Immature natural killer cell (primary cell): Measurements from ENCODE around the gene XRCC1. TPM values are rescaled to one million over a fixed set of nuclear protein-coding genes. Genes with fewer than 3 reads are reported as not detected.
A peak's percentile ranks its signal among the peaks of the same experiment; 100 is the strongest.

Experiments
- DNase-seq, 3 donors: peaks; one replicate each; pipeline ENCODE4 v3.0.0; 2022; ENCODE audit warnings: mixed read lengths in 1 of 3
- H3K27ac Mint-ChIP-seq, 6 donors: one replicate each; pipeline ENCODE4 v1.8.0; 2020; ENCODE audit warnings: mixed read lengths in 6 of 6, mild to moderate bottlenecking in 5 of 6, inconsistent platforms in 4 of 6, moderate library complexity in 3 of 6
- H3K27me3 Mint-ChIP-seq, 3 donors: one replicate each; pipeline ENCODE4 v1.8.0; 2020 to 2021; ENCODE audit warnings: low read depth in 3 of 3, mild to moderate bottlenecking in 3 of 3, mixed read lengths in 3 of 3, moderate library complexity in 3 of 3, inconsistent platforms in 1 of 3
- H3K36me3 Mint-ChIP-seq, 3 donors: one replicate each; pipeline ENCODE4 v1.8.0; 2020; ENCODE audit warnings: mixed read lengths in 3 of 3, inconsistent platforms in 2 of 3, mild to moderate bottlenecking in 2 of 3
- H3K4me1 Mint-ChIP-seq, 2 donors: one replicate each; pipeline ENCODE4 v1.8.0; 2020; ENCODE audit warnings: inconsistent platforms in 2 of 2, mild to moderate bottlenecking in 2 of 2, mixed read lengths in 2 of 2, moderate library complexity in 1 of 2
- H3K4me3 Mint-ChIP-seq, 5 donors: one replicate each; pipeline ENCODE4 v1.8.0; 2020; ENCODE audit warnings: mild to moderate bottlenecking in 5 of 5, mixed read lengths in 5 of 5, inconsistent platforms in 3 of 5, moderate library complexity in 3 of 5
- H3K9me3 Mint-ChIP-seq, 6 donors: one replicate each; pipeline ENCODE4 v1.8.0; 2020; ENCODE audit warnings: mild to moderate bottlenecking in 6 of 6, mixed read lengths in 6 of 6, inconsistent platforms in 4 of 6, moderate library complexity in 3 of 6
- polyA plus RNA-seq, 3 donors: library from polyadenylated mRNA; unstranded; fragments of 300-500 nt; fragmentation: Illumina TruSeq; gene quantifications; one replicate each; pipeline ENCODE4 v1.2.3, GENCODE V29; 2021

The XRCC1 gene
- polyA plus RNA-seq, 3 donors from 2014 or later, result 13.3 to 34.3 (median 15.2) TPM

DNA sequence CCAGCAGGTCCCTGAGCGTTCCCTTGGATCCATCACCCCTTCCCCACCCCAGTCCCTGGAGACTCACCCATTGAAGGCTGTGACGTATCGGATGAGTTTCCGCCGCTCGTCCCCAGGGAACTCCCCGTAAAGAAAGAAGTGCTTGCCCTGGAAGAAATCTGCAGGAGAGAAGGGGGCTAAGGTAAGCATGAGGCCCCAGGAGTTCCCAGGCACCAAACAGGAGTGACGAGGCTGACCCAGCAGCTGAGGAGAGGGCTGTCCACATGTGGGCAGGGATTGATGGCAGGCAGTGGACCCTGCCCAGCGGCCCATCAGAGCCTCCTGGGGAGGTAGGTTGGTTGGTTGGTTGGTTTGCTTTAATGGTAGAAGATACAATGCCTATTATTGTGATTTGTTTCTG is 31.2 kb downstream of the XRCC1 start:
- peaks cover 10 to 31% (median 11%) of the 10 kb centered on the region in 3 donors for H3K36me3 Mint-ChIP-seq
- DNase-seq, result no peak
- H3K4me3 Mint-ChIP-seq, result no peak overlapping the region
- H3K9me3 Mint-ChIP-seq, result no peaks in the 10 kb centered on the region
- H3K27me3 Mint-ChIP-seq, result no peaks in the 10 kb centered on the region
- H3K27ac Mint-ChIP-seq, result no peak overlapping the region
- H3K4me1 Mint-ChIP-seq, result no peaks in the 10 kb centered on the region

DNA sequence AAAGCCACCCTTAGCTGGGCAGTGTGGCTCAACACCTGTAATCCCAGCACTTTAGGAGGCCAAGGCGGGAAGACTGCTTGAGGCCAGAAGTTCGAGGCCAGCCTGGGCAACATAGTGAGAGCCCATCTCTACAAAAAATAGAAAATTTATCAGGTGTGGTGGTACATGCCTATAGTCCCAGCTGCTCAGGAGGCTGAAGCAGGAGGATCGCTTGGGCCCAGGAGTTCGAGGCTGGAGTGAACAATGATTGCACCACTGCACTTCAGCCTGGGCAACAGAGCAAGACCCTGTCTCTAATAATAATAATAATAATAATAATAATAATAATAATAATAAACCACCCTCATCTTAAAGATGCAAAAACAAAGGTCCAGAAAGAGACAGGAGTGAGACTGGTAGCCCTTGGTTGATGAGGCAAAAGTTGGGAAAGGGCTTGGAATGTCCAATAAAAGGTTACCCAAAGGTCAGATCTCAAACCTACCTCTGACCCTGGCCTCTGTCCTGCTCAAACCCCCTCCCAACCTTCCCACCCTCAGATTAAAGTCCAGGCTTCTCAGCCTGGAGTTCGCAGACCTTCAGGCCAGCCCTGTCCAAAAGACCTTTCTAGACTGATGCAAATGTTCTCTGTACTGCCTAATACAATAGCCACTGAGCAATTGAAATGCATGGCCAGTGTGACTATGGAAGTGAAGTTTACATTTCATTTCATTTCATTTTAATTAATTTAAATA is 33.2 kb downstream of the XRCC1 start:
- no peak for DNase-seq
- Mint-ChIP-seq H3K4me3 (no peak overlapping the region), H3K36me3 (peaks cover 19 to 47% (median 19%) of the 10 kb centered on the region in 3 donors), H3K27ac (no peak overlapping the region), H3K27me3 (no peaks in the 10 kb centered on the region), H3K4me1 (no peaks in the 10 kb centered on the region), H3K9me3 (no peaks in the 10 kb centered on the region)

DNA sequence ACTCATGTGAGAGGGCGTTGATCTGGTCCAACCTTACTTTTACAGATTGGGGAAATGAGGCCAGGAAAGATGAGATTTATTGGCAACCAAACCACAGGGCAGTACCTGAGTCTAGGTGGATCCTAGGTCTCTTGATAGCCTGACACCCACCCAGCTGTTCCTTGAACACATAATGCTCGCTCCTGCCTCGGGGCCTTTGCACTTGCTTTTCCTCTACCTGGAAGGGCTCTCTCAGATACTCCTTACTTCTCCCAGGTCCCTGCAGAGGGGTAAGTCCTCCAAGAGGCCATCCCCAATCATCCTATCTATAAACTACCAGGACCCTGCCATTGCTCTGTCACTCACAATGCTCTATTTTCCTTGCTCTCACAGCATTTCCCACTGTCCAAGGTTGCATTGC is 34.9 kb downstream of the XRCC1 start:
- peaks cover 0 to 2% (median 0%) of the 10 kb centered on the region in 3 donors for H3K27me3 Mint-ChIP-seq
- peaks cover 9% of the 10 kb centered on the region in 2 donors for H3K4me1 Mint-ChIP-seq
- no peaks in the 10 kb centered on the region for H3K9me3 Mint-ChIP-seq
- DNase-seq, result no peak
- H3K27ac Mint-ChIP-seq, result peak overlapping the region in 1 of 6 donors; percentile 79
- H3K36me3 Mint-ChIP-seq, result peaks cover 19 to 48% (median 19%) of the 10 kb centered on the region in 3 donors
- no peak overlapping the region for H3K4me3 Mint-ChIP-seq

DNA sequence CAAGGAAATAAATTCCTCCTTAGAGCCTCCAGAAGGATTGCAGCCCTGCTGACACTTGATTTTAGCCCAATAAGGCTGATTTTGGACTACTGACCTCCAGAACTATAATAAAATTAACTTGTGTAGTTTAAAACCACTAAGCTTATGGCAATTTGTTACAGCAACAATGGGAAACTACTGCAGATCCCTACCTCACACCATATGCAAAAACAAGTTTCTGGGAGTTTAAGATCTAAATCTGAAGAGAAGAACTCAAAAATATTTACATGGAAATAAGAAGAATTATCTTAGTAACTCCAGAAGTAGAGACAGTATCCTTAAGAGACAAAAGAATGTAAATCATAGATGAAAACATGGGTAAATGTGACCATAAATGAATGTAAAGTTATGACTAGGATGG is 36.4 kb downstream of the XRCC1 start:
- no peak overlapping the region for H3K4me3 Mint-ChIP-seq
- H3K27ac Mint-ChIP-seq, result no peak overlapping the region
- H3K36me3 Mint-ChIP-seq, result peaks cover 19 to 48% (median 19%) of the 10 kb centered on the region in 3 donors
- H3K9me3 Mint-ChIP-seq, result no peaks in the 10 kb centered on the region
- H3K27me3 Mint-ChIP-seq, result peaks cover 0 to 4% (median 0%) of the 10 kb centered on the region in 3 donors
- DNase-seq, result no peak
- peaks cover 15 to 19% of the 10 kb centered on the region in 2 donors for H3K4me1 Mint-ChIP-seq

DNA sequence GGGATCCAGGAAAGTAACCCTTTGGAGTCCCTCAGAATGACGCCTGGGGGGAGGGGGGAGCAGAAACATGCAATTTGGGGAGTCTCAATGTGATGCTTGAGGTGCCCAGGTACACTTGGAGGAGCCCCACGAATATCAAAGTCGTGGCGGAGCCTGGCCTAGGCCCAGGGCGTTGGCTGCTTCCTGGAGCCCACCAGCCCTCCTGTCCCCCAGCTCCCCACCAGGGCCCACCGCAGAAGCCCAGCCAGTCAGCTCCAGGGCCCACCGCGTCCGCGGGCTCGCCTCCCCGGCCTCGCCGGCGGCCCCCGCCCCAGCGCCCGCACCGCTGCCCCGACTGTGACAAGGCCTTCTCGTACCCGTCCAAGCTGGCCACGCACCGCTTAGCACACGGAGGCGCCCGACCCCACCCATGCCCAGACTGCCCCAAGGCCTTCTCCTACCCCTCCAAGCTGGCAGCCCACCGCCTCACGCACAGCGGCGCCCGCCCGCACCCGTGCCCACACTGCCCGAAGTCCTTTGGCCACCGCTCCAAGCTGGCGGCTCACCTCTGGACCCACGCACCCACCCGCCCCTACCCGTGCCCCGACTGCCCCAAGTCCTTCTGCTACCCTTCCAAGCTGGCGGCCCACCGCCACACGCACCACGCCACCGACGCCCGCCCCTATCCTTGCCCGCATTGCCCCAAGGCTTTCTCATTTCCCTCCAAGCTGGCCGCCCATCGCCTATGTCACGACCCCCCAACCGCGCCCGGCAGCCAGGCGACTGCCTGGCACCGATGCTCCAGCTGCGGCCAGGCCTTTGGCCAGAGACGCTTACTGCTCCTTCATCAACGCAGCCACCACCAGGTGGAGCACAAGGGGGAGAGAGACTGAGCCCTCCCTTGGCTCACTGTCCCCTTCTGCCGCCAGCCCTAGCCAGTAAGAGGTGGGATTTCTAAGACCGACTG is 40.2 kb downstream of the XRCC1 start:
- Mint-ChIP-seq H3K4me3 (peak overlapping the region in 4 of 5 donors; percentile 25 to 50 (median 42)), H3K27me3 (peaks cover 0 to 16% (median 7%) of the 10 kb centered on the region in 3 donors), H3K9me3 (no peaks in the 10 kb centered on the region), H3K27ac (peak overlapping the region; percentile 53 to 99 (median 74)), H3K4me1 (peaks cover 31 to 36% of the 10 kb centered on the region in 2 donors), H3K36me3 (peaks cover 12 to 24% (median 14%) of the 10 kb centered on the region in 3 donors)
- DNase-seq, result peak in 1 of 3 donors; percentile 35

DNA sequence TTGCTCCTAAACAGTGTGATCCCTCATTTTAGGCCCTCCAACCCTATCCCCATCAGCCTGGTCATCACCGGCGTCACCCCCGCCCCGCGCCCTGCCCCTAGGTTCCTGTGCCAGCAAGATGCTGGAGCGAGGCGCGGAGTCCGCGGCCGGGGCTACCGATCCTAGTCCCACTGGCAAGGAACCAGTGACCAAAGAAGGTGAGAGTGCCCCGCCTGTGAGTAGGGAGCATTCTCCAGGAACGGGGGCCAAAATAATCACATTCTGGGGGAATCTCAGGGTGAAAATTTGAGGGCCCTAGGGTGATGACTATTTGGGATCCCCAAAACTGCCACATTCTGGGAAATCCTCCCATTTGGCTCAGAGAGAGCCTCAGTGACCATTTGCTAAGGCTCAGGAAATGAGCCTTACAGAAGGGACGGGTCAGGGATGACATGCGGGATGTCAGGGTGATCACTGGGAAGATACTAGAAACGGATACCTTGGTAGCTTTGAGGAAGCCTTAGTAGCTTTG is 41.0 kb downstream of the XRCC1 start:
- H3K4me3 Mint-ChIP-seq, result peak overlapping the region; percentile 93 to 96 (median 95)
- peaks cover 0 to 16% (median 7%) of the 10 kb centered on the region in 3 donors for H3K27me3 Mint-ChIP-seq
- peak overlapping the region; percentile 81 to 99 (median 97) for H3K27ac Mint-ChIP-seq
- H3K36me3 Mint-ChIP-seq, result peaks cover 11 to 20% (median 11%) of the 10 kb centered on the region in 3 donors
- no peak for DNase-seq
- H3K9me3 Mint-ChIP-seq, result no peaks in the 10 kb centered on the region
- H3K4me1 Mint-ChIP-seq, result peaks cover 31 to 36% of the 10 kb centered on the region in 2 donors

DNA sequence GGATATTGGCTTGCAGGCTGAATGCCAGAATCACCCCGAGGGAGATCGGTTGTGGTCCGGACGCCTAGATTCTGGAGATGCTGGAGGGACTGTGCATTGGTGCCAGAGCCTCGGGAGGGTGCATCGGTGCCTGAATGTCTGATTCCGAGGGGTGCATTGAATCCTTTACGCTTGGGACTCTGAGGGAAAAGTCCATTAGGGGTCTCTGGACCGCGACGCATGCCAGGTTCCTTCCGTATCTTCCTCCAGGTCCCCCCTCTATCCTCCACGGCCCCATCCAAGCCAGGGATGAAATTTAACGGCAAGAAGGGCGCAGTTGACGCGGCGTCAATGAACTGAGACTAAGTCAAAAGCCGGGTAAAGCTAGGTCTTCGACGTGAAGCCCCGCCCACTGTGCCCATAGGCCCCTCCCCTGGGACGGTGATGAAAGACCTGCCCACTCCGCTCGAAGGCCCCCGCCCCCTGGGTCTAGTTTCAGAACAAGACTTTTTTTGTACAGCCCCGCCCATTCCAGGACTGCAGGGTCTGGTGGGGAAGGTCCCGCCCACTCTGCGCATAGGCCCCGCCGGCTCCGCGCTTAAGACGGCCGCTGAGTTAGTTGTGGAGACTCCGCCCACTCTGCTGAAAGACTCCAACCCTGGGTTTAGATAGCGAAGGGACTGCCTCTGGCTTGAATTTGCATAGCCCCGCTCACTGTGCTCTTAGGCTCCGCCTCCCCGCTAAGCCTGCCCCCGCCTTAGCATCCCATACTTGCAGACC is 41.6 kb downstream of the XRCC1 start:
- peak overlapping the region; percentile 93 to 96 (median 95) for H3K4me3 Mint-ChIP-seq
- DNase-seq, result peak; percentile 92 to 96 (median 94)
- peak overlapping the region; percentile 81 to 99 (median 97) for H3K27ac Mint-ChIP-seq
- peaks cover 31 to 36% of the 10 kb centered on the region in 2 donors for H3K4me1 Mint-ChIP-seq
- no peaks in the 10 kb centered on the region for H3K9me3 Mint-ChIP-seq
- peaks cover 0 to 16% (median 7%) of the 10 kb centered on the region in 3 donors for H3K27me3 Mint-ChIP-seq
- peaks cover 5 to 14% (median 5%) of the 10 kb centered on the region in 3 donors for H3K36me3 Mint-ChIP-seq

DNA sequence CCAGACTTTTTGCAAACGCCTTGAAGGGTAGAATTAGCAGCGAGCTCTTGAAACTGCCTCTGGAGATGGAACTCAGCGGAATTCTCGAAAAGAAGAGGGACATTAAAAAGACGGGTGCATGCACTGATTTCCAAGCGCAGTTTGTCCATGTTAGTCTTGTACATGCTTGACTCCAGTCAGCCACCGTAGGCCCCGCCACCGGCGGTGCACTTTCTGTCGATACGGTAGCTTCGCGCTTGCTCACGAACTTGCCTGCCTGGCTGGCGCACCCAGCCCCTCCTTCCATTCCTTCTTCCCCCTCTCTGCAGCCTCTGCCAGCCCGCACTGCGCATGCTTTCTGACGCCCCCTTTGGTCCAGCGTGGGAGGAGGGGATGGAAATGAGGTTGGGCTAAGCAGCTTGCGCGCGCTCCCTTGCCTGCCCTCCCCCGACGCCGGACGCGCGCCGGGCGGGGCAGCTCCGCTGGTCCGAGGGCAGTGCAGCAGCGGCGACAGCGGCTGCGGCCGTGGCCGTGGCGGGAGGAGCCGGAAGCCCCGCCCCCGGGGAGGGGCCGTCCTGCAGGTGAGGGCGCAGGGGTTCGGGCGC is 42.3 kb downstream of the XRCC1 start, which contains the start of gene ZNF575:
ZNF575 (plus strand) TSS at position 227 of the 584 bp plus-strand sequence. CDS start 1,235 bp downstream, outside the sequence.
- Mint-ChIP-seq H3K27me3 (peaks cover 0 to 16% (median 7%) of the 10 kb centered on the region in 3 donors), H3K4me3 (peak within 1 kb of the TSS; percentile 93 to 96 (median 95)), H3K9me3 (no peaks in the 10 kb centered on the region), H3K36me3 (peaks cover 0 to 8% (median 0%) of the 10 kb centered on the region in 3 donors), H3K4me1 (peaks cover 31 to 39% of the 10 kb centered on the region in 2 donors), H3K27ac (peak within 1 kb of the TSS; percentile 81 to 99 (median 97))
- DNase-seq, result peak; percentile 79 to 83 (median 82)

DNA sequence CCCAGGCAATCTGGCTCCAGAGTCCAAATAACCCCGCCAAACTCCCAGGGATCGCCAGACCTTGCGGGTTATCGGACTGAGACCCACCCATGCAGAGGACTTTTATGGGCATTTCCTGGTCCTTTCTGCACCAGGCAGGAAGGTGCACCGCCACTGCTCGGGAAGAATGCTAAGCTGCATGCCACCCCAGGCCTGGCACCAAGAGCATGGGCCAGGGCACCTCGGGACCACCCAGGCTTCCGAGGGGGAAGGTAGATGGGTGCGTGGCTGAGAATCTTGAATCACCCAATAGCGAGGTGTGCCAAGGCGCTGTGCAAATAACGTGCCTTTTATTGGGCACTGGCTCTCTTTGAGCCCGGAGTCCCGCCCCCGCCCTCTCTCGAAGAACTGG is 42.8 kb downstream of the XRCC1 start:
- no peak for DNase-seq
- peak overlapping the region; percentile 87 to 96 (median 94) for H3K4me3 Mint-ChIP-seq
- peak overlapping the region; percentile 81 to 90 (median 88) for H3K27ac Mint-ChIP-seq
- peaks cover 31 to 44% of the 10 kb centered on the region in 2 donors for H3K4me1 Mint-ChIP-seq
- H3K36me3 Mint-ChIP-seq, result peaks cover 0 to 6% (median 0%) of the 10 kb centered on the region in 3 donors
- no peaks in the 10 kb centered on the region for H3K9me3 Mint-ChIP-seq
- peaks cover 0 to 16% (median 7%) of the 10 kb centered on the region in 3 donors for H3K27me3 Mint-ChIP-seq

DNA sequence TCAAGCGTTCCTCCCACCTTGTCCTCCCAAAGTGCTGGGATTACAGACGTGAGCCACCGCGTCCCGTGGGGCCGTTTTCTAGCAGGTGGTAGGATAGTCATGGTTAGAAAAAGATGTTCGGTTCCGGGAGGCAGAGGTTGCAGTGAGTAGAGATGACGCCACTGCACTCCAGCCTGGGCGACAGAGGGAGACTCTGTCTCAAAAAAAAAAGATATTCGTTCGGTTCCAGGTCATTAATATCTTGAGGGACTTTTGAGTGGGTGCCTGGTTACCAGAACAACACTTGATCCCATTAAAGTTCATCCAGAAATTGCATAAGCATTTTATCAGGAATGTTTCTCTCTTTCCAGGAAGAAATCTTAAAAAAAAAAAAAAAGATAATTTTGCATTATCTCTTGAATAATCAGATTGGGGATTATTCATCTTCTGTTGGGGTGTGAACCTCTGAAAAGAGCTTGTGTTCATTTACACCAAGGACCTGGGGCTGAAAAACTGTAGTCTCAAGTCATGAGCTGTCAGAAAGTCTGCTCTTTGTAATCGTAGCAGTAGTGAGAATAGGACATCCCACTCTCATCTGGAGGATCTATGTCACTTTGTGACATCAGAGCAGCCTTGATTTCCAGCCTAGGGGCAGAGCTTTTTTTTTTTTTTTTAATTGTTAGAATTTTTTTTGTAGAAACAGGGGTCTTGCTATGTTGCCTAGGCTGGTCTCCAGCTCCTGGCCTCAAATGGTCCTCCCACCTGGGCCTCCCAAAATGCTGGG is 47.3 kb downstream of the XRCC1 start:
- DNase-seq, result no peak
- Mint-ChIP-seq H3K4me3 (peak overlapping the region in 2 of 5 donors; percentile 33 to 48), H3K36me3 (peaks cover 0 to under 1% (median 0%) of the 10 kb centered on the region in 3 donors), H3K27ac (peak overlapping the region in 1 of 6 donors; percentile 45), H3K27me3 (peaks cover 2 to 8% (median 7%) of the 10 kb centered on the region in 3 donors), H3K9me3 (no peaks in the 10 kb centered on the region), H3K4me1 (peaks cover 36 to 52% of the 10 kb centered on the region in 2 donors)

DNA sequence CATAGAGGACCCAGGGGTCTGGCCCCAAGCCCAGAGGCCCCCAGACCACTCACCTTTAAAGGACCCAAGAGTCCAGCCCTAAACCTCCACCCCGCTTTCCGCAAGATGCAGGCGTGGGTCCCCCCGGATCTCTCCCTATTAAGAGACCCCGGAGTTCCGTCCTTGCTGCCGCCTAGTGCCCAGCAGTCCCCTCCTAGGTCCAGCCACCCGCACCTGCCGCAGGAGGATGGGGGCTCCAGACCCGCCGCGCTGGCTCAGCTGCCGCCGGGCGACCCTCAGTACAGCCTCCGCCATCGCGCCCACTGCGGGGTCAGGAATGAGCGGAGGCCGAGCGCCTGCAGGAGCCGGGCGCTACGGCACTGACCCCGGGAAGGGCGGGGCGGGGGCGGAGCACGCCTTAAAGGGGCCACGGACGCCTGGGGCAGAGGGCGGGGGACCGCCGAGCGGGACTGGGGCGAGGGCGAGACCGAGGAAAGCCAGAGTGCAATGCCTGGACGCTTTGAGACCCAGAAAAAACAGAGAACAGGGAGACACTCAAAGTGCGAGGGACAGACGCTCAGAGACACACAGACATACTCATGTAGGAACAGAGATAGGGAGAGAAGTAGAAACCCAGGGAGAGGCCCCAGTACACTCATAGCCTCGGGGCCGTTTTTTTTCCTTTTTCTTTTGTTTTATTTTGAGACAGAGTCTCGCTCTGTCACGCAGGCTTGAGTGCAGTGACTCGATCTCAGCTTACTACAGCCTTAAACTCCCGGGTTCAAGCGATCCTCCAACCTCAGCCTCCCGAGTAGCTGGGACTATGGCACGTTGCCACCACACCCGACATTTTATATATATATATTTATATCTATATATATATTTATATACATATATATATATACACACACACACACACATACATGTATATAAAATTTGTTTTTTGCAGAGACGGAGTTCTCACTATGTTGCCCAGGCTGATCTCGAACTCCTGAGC is 48.2 kb downstream of the XRCC1 start, which contains the start of gene ETHE1:
ETHE1 (minus strand) TSS at position 318 of the 976 bp plus-strand sequence; CDS start at position 294, 24 bp downstream.
- Mint-ChIP-seq H3K36me3 (peaks cover 0 to 4% (median 3%) of the 10 kb centered on the region in 3 donors), H3K4me1 (peaks cover 29 to 48% of the 10 kb centered on the region in 2 donors), H3K4me3 (peak within 1 kb of the TSS; percentile 72 to 93 (median 80)), H3K27ac (peak within 1 kb of the TSS; percentile 54 to 94 (median 90)), H3K27me3 (peaks cover 0 to 2% (median 0%) of the 10 kb centered on the region in 3 donors), H3K9me3 (no peaks in the 10 kb centered on the region)
- peak; percentile 66 to 69 (median 68) for DNase-seq
